ENCODE data around the gene SIK1. TPM values are rescaled to one million over a fixed set of nuclear protein-coding genes. Genes with fewer than 3 reads are reported as not detected.
"Not testable (repeated sequence)": the region's sequence is repeated elsewhere in the genome, so short reads cannot be mapped to it uniquely, and the experiment has no call there.

The SIK1 gene
- 33.2 and 46.9 TPM in 2 replicates for total RNA-seq

DNA sequence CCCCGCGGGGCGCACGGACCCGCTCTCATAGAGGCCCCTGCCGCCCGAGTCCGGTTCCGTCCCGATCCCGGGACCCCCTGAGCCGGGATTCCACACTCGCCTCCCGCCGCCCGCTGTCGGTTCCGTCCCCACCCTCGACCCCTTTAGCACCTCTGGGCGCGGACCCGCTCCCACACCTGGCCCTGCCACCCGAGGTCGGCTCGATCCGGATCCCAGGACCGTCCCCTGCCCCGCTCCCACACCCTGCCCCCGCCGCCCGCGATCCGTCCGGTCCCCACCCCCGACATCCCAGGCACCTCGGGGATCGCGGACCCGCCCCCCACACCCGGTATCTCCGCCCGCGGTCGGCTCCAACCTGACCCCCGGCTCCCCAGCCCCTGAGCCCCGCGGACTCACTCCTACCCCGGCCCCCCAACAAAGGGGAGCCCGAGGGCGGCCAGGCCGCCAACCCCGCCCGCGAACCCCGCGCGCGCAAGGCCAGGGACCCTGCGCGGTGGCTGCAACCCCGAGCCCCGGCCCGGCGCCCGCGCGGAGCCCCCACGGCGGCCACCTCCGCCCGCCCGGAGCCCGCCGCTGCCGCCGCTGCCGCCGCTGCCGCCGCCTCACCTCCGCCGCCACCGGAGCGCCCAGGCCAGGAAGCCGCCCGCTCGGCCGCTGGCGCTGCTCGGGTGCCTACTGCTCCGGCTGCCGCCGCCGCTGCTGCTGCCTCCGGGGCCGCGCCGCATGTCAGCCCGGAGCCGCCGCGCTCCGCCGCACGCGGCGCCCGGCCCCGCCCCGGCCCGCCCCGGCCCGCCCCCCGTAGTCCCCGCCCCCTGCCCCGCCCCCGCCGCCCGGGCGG, at the start of gene SIK1:
TSS of gene SIK1 (minus strand) at position 728 of the 838 bp plus-strand sequence. CDS start 953 bp downstream, outside the sequence.
- not testable (repeated sequence) for H3K27me3 ChIP-seq (ENCODE audit: control insufficient read depth, insufficient read depth, low read length); FAIRE-seq; DNase-seq (ENCODE audit: low read depth); H3K36me3 ChIP-seq (ENCODE audit: control insufficient read depth, insufficient read depth, low read length)
- peak within 1 kb of the TSS; percentile 23 for H3K4me3 ChIP-seq (ENCODE audit: low read depth, low read length)

DNA sequence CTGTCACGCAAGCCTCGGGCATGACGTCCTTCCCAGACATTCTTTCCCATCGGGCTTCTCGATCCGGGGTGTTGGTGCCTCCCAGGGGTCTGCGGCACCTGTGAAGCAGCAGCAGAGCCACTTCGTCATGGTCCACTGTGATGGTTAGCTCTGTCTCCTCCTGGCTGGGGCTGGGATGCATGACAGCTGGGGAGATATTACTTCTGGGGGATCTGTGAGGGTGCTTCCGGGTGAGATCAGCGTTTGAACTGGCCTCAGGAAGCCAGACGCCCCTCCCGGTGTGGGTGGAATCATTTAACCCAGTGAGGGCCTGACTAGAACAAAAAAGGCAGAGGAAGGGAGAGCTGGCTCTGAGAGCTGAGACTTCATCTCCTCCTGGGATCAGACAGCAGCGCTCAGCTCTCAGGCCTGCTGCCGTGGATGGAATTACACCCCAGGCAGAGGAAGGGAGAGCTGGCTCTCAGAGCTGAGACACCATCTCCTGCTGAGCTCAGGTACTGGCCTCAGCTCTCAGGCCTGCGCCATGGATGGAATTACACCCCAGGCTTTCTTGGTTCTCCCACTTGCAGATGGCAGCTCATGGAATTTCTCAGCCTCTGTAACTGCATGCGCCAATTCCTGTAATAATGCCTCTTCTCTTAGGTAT, 44.8 kb upstream of the SIK1 start:
- not testable (repeated sequence) for H3K36me3 ChIP-seq (ENCODE audit: control insufficient read depth, insufficient read depth, low read length); H3K27me3 ChIP-seq (ENCODE audit: control insufficient read depth, insufficient read depth, low read length); FAIRE-seq; DNase-seq (ENCODE audit: low read depth); H3K4me3 ChIP-seq (ENCODE audit: low read depth, low read length)

DNA sequence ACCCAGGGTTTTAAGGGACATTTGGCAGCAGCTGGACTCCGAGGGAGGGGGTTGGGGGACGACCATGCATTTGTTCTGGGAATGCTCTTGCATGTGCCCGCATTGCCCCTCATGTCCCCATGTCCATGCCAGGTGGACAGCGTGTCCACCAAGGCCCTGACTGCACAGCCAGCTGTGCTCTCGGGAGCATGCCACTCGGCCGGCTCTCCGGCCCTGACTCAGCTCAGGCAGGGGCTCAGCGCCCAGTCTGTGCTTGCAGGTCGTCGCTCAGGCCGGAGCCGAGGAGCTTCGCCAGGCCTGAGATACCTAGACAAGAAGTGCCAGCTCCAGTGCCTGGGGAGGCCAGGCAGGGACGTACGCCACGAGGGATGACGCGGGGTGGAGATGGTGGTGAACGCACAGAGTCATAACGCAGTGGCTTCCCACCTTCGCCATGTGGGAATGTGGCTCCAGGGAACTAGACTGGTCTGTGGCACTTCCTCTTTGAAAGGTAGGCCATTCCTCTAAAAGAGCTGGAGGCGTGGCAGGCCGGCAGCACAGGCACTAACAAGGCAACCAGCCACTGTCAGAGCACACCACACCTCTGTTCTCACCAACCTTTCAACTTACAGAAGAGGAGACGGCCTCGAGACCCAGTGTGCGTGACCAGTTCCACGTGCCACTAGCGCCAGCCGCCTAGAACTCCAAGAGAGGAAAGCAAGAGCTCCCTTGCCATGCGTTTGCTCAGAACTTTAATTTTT, 43.0 kb upstream of the SIK1 start:
- not testable (repeated sequence) for H3K4me3 ChIP-seq (ENCODE audit: low read depth, low read length); DNase-seq (ENCODE audit: low read depth); H3K36me3 ChIP-seq (ENCODE audit: control insufficient read depth, insufficient read depth, low read length); H3K27me3 ChIP-seq (ENCODE audit: control insufficient read depth, insufficient read depth, low read length)
- peak; percentile 72 for FAIRE-seq

DNA sequence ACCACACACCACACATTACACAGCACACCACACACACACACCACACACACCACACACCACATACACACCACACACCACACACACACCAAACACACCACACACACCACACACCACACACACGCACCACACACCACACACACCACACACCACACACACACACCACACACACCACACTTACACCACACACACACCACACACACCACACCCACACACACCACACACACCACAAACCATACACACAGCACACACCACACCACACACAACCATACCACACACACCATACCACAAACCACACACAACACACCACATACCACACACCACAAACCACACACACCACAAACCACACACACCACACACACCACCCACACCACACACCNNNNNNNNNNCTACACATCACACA, 40.9 kb upstream of the SIK1 start:
- no peaks in the 10 kb centered on the region for H3K36me3 ChIP-seq (ENCODE audit: control insufficient read depth, insufficient read depth, low read length)
- FAIRE-seq (peak; percentile 99), DNase-seq (ENCODE audit: low read depth) (no peak)
- H3K27me3 ChIP-seq (ENCODE audit: control insufficient read depth, insufficient read depth, low read length): no peaks in the 10 kb centered on the region
- H3K4me3 ChIP-seq (ENCODE audit: low read depth, low read length): no peak overlapping the region
- TF ChIP-seq, protein P1, sequence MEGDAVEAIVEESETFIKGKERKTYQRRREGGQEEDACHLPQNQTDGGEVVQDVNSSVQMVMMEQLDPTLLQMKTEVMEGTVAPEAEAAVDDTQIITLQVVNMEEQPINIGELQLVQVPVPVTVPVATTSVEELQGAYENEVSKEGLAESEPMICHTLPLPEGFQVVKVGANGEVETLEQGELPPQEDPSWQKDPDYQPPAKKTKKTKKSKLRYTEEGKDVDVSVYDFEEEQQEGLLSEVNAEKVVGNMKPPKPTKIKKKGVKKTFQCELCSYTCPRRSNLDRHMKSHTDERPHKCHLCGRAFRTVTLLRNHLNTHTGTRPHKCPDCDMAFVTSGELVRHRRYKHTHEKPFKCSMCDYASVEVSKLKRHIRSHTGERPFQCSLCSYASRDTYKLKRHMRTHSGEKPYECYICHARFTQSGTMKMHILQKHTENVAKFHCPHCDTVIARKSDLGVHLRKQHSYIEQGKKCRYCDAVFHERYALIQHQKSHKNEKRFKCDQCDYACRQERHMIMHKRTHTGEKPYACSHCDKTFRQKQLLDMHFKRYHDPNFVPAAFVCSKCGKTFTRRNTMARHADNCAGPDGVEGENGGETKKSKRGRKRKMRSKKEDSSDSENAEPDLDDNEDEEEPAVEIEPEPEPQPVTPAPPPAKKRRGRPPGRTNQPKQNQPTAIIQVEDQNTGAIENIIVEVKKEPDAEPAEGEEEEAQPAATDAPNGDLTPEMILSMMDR (IDR thresholded peaks at IDR 0.05; ENCODE audit: insufficient read depth, low read length, severe bottlenecking): no peak

DNA sequence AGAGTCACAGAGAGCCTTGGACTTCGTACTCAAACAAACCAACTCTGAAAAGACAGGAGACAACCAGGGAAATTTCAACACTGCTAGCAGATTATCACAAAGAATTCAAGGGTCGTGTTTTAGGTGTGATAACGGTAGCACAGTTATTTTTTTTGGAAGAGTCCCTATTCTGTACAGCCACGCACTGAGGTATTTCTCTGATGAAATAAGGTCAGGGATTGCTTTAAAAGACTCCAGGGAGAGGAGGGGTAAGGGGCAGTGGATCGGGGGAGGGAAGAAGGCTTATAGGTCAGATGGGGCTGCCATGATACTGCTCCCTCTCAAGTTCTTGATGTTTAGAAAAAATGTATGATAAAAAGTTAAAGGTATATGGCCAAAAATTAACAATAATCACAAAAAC, 38.2 kb upstream of the SIK1 start:
- H3K27me3 ChIP-seq (ENCODE audit: control insufficient read depth, insufficient read depth, low read length); DNase-seq (ENCODE audit: low read depth); H3K4me3 ChIP-seq (ENCODE audit: low read depth, low read length); H3K36me3 ChIP-seq (ENCODE audit: control insufficient read depth, insufficient read depth, low read length): not testable (repeated sequence)
- peak; percentile 64 for FAIRE-seq

DNA sequence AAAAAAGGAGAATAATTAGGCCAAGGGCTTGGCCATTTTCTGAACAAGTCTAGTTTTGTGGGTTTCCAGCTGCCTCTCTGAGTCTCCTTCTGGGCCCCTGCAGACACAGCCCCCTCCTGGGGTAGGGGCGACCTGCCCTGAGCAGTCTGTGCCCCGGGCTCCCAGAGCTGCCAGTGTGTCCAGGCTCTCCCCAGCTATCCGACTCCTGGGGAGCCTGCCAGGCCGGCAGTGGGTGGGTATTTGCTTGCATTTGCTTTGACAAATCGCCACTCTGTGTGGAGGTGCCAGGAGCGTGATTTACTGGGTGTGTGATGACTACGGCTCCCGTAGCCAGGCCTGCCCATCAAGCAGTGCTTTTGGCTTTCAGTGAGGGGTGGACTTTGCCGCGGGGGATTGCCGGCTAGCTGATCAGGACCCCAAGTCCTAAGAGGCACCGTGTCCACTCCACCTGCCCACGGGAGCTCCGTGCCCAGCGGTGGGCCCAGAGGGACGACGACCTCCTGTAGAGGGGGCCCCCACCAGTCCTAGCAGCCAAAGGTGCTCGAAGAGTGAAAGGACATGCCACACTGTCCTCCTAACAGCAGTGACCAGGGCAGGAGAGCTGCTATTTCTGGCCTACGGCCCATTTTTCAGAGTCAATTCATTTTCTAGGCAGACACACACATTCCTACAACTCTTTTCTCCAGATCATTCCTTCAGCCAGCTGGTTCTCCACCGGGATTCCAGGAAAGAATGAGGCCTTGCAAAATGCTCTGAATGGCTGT, 36.7 kb upstream of the SIK1 start:
- H3K36me3 ChIP-seq (ENCODE audit: control insufficient read depth, insufficient read depth, low read length); H3K27me3 ChIP-seq (ENCODE audit: control insufficient read depth, insufficient read depth, low read length); DNase-seq (ENCODE audit: low read depth); H3K4me3 ChIP-seq (ENCODE audit: low read depth, low read length); FAIRE-seq: not testable (repeated sequence)

DNA sequence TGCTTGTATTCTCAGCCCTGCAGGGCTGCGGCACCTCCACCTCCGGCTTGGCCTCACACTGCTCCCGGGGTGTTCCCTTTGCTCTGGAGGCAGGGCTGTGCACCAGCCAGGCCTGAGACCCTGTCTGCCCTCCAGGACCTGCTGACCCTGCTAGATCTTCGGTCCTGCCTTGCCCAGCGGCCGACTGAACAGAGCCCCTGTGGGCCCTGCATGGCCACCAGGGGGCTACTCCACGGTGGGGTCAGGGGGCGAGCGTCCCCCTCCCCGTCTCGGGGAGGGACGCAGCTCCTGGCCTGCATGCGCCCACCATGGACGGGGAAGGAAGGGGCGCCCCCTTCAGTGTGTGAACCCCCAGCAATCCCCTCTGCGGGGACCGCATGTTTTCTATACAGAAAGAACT, 36.0 kb upstream of the SIK1 start:
- H3K4me3 ChIP-seq (ENCODE audit: low read depth, low read length); DNase-seq (ENCODE audit: low read depth); H3K36me3 ChIP-seq (ENCODE audit: control insufficient read depth, insufficient read depth, low read length); FAIRE-seq; H3K27me3 ChIP-seq (ENCODE audit: control insufficient read depth, insufficient read depth, low read length): not testable (repeated sequence)

DNA sequence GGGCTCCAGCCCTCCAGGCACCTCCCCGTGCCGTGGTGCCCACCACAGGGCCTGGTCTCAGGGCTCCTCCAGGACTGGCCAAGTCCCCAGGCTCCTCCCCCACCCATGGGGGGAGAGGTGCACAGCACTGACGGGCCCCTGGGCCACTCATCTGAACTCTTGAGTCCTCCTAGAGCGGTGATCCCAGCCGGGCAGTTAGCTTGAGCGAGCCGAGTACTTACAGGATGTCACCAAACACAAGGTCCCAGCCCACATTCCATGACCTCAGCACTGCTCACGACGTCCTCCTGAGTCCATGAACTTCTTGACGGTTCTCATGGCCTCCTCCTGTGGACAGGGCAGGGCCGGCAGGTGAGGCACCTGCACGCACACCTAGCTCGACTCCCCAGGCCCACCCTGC, 33.5 kb upstream of the SIK1 start:
- not testable (repeated sequence) for H3K36me3 ChIP-seq (ENCODE audit: control insufficient read depth, insufficient read depth, low read length); H3K4me3 ChIP-seq (ENCODE audit: low read depth, low read length); H3K27me3 ChIP-seq (ENCODE audit: control insufficient read depth, insufficient read depth, low read length); DNase-seq (ENCODE audit: low read depth)
- FAIRE-seq: peak; percentile 68

DNA sequence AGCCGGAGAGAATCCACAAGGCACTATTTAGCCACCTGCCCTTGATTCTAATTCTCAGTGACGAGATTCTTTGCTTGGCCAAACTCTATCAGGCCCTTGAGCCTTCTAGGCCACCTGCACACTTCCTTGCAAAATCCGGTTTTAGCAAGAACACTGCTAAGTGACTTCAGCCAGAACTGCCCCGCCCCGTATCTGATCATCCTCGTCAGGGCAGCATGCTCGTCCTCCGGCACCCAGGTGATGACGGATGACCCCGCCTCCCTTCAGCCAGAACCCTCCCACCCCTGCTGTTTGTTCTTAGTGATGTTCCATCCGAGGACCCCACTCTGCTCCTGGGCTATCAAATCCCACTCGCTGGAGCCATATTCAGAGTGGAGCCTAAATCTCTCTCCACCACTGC, 32.1 kb upstream of the SIK1 start:
- FAIRE-seq: peak; percentile 93
- not testable (repeated sequence) for H3K27me3 ChIP-seq (ENCODE audit: control insufficient read depth, insufficient read depth, low read length); H3K36me3 ChIP-seq (ENCODE audit: control insufficient read depth, insufficient read depth, low read length); DNase-seq (ENCODE audit: low read depth); H3K4me3 ChIP-seq (ENCODE audit: low read depth, low read length)

DNA sequence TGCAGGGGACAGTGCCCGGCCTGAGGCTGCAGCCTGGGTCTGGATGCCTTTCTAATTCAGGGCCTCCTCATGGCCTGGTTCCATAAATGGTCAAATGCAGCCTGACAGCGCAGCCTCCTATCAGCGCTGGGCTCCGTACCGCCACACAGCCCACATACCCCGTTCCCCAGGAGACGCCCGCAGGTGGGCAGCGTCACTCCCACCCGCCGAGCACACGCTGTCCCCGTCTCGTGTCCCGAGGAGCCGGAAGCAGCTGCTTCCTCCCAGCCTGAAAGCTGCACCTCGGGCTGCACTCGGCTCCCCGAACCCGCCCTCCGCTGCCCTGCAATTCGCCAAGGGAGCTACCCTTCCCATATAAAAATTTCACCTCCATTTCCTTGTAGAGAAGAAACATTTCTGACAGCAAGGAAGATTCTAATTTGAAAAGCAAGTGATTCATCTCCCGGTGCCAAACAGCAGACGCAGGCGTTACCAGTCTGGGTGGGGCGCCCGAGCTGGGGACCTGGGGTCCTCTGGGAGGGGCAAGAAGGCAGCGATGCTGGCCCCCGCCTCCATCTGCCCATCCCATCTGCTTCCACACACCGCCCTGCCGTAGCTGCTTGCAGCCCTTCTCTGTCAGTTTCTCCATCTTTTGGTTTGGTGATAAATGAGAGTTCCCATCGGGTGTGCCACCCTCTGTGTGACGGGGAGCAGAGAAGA, 29.8 kb upstream of the SIK1 start:
- FAIRE-seq: not testable (repeated sequence)

DNA sequence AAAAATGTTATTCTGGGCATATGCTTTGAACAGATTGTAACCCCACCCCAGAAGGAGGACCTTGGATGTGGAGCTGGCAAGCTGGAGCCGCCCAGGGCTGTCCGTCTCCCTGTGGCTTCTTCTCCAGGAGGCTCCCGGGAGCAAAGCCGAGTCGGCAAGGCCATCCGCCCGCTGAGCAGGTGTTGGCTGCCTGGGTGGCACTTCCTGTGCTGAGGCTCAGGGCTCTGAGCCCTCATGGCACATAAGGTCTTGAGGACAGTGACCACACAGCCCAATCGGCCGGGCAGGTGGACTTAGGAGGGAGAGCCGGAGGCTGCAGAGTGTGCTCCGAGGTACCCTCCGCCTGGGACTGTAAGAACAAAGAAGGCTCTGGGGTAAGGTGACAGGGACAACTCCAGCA, 28.8 kb upstream of the SIK1 start:
- not testable (repeated sequence) for FAIRE-seq; DNase-seq (ENCODE audit: low read depth); H3K36me3 ChIP-seq (ENCODE audit: control insufficient read depth, insufficient read depth, low read length); H3K27me3 ChIP-seq (ENCODE audit: control insufficient read depth, insufficient read depth, low read length); H3K4me3 ChIP-seq (ENCODE audit: low read depth, low read length)

More for the DNA sequence above, 29.8 kb upstream of the SIK1 start:
- not testable (repeated sequence) for H3K36me3 ChIP-seq (ENCODE audit: control insufficient read depth, insufficient read depth, low read length); DNase-seq (ENCODE audit: low read depth); H3K27me3 ChIP-seq (ENCODE audit: control insufficient read depth, insufficient read depth, low read length); H3K4me3 ChIP-seq (ENCODE audit: low read depth, low read length)

DNA sequence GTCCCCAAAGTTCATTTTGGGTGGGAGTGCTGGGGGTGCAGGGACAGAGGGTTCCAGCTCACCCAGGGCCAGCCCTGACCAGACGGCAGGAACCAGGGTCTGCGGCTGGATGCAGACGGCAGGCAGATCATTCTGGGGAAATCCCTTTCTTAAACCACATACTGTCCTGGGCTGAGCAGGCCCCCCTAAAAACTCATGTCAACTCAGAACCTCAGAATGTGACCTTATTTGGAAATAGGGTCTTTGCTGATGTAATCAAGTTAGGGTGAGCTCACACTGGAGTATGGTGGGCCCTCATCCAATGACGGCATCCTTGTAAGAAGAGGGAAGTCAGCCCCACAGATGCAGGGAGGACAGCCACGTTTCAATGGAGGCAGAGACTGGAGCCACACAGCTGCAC, 27.2 kb upstream of the SIK1 start:
- not testable (repeated sequence) for DNase-seq (ENCODE audit: low read depth); H3K27me3 ChIP-seq (ENCODE audit: control insufficient read depth, insufficient read depth, low read length); H3K36me3 ChIP-seq (ENCODE audit: control insufficient read depth, insufficient read depth, low read length); H3K4me3 ChIP-seq (ENCODE audit: low read depth, low read length)
- peak; percentile 72 for FAIRE-seq
